ENCODE measurements around the gene ADPRHL1. TPM values are rescaled to one million over a fixed set of nuclear protein-coding genes. Genes with fewer than 3 reads are reported as not detected.

Gene ADPRHL1
- total RNA-seq, 1 donor from 2014 or later: 11.3 TPM

- H3K27ac ChIP-seq: no peak overlapping the region
- no peak overlapping the region for H3K4me3 ChIP-seq
- TF ChIP-seq, protein P1, sequence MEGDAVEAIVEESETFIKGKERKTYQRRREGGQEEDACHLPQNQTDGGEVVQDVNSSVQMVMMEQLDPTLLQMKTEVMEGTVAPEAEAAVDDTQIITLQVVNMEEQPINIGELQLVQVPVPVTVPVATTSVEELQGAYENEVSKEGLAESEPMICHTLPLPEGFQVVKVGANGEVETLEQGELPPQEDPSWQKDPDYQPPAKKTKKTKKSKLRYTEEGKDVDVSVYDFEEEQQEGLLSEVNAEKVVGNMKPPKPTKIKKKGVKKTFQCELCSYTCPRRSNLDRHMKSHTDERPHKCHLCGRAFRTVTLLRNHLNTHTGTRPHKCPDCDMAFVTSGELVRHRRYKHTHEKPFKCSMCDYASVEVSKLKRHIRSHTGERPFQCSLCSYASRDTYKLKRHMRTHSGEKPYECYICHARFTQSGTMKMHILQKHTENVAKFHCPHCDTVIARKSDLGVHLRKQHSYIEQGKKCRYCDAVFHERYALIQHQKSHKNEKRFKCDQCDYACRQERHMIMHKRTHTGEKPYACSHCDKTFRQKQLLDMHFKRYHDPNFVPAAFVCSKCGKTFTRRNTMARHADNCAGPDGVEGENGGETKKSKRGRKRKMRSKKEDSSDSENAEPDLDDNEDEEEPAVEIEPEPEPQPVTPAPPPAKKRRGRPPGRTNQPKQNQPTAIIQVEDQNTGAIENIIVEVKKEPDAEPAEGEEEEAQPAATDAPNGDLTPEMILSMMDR (IDR thresholded peaks at IDR 0.05): no peak
- intact Hi-C loops (cut with DNase I): no loop called here
- H3K9me3 ChIP-seq: no peaks in the 10 kb centered on the region
- peak in 1 of 2 donors; percentile 59 for DNase-seq (ENCODE audit: low spot score in 2 of 2)
- peaks cover 14 to 17% of the 10 kb centered on the region in 2 donors for H3K36me3 ChIP-seq
- H3K4me1 ChIP-seq: peaks cover 0 to 13% of the 10 kb centered on the region in 2 donors
- H3K27me3 ChIP-seq: no peaks in the 10 kb centered on the region
These were observed 46.8 kb downstream of the ADPRHL1 start for GRCh38 chr13:113406321-113407102.

- Histone ChIP-seq H3K36me3 (peaks cover 14 to 17% of the 10 kb centered on the region in 2 donors), H3K27ac (no peak overlapping the region), H3K4me1 (peaks cover 3 to 7% of the 10 kb centered on the region in 2 donors), H3K9me3 (no peaks in the 10 kb centered on the region), H3K27me3 (no peaks in the 10 kb centered on the region), H3K4me3 (no peak overlapping the region)
- TF ChIP-seq, protein P1 (IDR thresholded peaks at IDR 0.05): no peak
- peak in 1 of 2 donors; percentile 61 for DNase-seq (ENCODE audit: low spot score in 2 of 2)
- intact Hi-C loops (cut with DNase I): no loop called here
These were observed 47.6 kb downstream of the ADPRHL1 start for GRCh38 chr13:113405481-113406300.

GRCh38 chr13:113404723-113405471 lies 48.4 kb downstream of the ADPRHL1 start:
- intact Hi-C loops (cut with DNase I): no loop called here
- H3K9me3 ChIP-seq: no peaks in the 10 kb centered on the region
- no peaks in the 10 kb centered on the region for H3K27me3 ChIP-seq
- peak in 1 of 2 donors; percentile 58 for DNase-seq (ENCODE audit: low spot score in 2 of 2)
- H3K36me3 ChIP-seq: peaks cover 14 to 17% of the 10 kb centered on the region in 2 donors
- peaks cover 1 to 3% of the 10 kb centered on the region in 2 donors for H3K4me1 ChIP-seq
- TF ChIP-seq, protein P1 (IDR thresholded peaks at IDR 0.05): no peak
- H3K27ac ChIP-seq: peak overlapping the region in 1 of 2 donors; percentile 1
- H3K4me3 ChIP-seq: no peak overlapping the region

- TF ChIP-seq, protein P1 (IDR thresholded peaks at IDR 0.05): no peak
- peak overlapping the region in 1 of 2 donors; percentile 1 for H3K27ac ChIP-seq
These were observed 48.9 kb downstream of the ADPRHL1 start for GRCh38 chr13:113404366-113404722.

More at GRCh38 chr13:113404366-113404722, 48.9 kb downstream of the ADPRHL1 start:
- Histone ChIP-seq H3K36me3 (peaks cover 14 to 17% of the 10 kb centered on the region in 2 donors), H3K4me3 (no peak overlapping the region), H3K9me3 (no peaks in the 10 kb centered on the region), H3K4me1 (peaks cover 3 to 5% of the 10 kb centered on the region in 2 donors), H3K27me3 (no peaks in the 10 kb centered on the region)
- DNase-seq (ENCODE audit: low spot score in 2 of 2): no peak
- intact Hi-C loops (cut with DNase I): no loop called here
